KG1 (cell line): ENCODE results near the gene LECT2.

Experiments
- DNase-seq: peaks from one replicate; lab custom pipeline; 2025; lab: John Stamatoyannopoulos, UW

LECT2 gene

GRCh38 chr5:135934939-135935338 is 19.8 kb downstream of the LECT2 start:
- no peak for DNase-seq

- DNase-seq, result no peak
Observed at GRCh38 chr5:135930949-135931295, 23.9 kb downstream of the LECT2 start.

GRCh38 chr5:135930029-135930948 is 24.5 kb downstream of the LECT2 start:
- no peak for DNase-seq

GRCh38 chr5:135921388-135921787 is 33.4 kb downstream of the LECT2 start:
- DNase-seq, result no peak

- DNase-seq, result no peak
Observed at GRCh38 chr5:135920199-135920598, 34.6 kb downstream of the LECT2 start.

- DNase-seq, result no peak
Observed at GRCh38 chr5:135916638-135917263, 38.0 kb downstream of the LECT2 start.

GRCh38 chr5:135915466-135916001 is 39.2 kb downstream of the LECT2 start:
- no peak for DNase-seq

GRCh38 chr5:135913713-135914626 is 40.8 kb downstream of the LECT2 start:
- DNase-seq, result no peak

GRCh38 chr5:135905144-135905543 is 49.6 kb downstream of the LECT2 start:
- no peak for DNase-seq

GRCh38 chr5:135901633-135902032 is 53.1 kb downstream of the LECT2 start:
- no peak for DNase-seq

GRCh38 chr5:135900276-135900675 is 54.5 kb downstream of the LECT2 start:
- DNase-seq, result no peak

- no peak for DNase-seq
Observed at GRCh38 chr5:135898651-135899050, 56.1 kb downstream of the LECT2 start.
